ACC112 (cell line): ENCODE data around the gene OR2S2.

ENCODE experiments used
- H2AFZ ChIP-seq: fragments of 200-600 bp; sonication (generic); one replicate; pipeline ENCODE4 v1.6.0; 2017; ENCODE audit warnings: antibody characterized with exemption, low read length; ENCODE audit not compliant: unreplicated experiment
- H3K27ac ChIP-seq: fragments of 200-600 bp; sonication (generic); 2 replicates; pipeline ENCODE4 v1.5.1; 2014; ENCODE audit warnings: low read depth, mild to moderate bottlenecking, antibody characterized with exemption, low read length, moderate library complexity
- H3K27me3 ChIP-seq: fragments of 200-600 bp; sonication (generic); 2 replicates; pipeline ENCODE4 v1.6.1; 2014; ENCODE audit warnings: mild to moderate bottlenecking, antibody characterized with exemption, low read length, moderate library complexity, mixed read lengths; ENCODE audit not compliant: insufficient read depth
- H3K36me3 ChIP-seq: fragments of 200-600 bp; sonication (generic); 2 replicates; pipeline ENCODE4 v1.6.1; 2016; ENCODE audit warnings: mild to moderate bottlenecking, antibody characterized with exemption, low read length, moderate library complexity, mixed read lengths; ENCODE audit not compliant: insufficient read depth
- H3K4me1 ChIP-seq: fragments of 200-600 bp; sonication (generic); one replicate; pipeline ENCODE4 v1.6.1; 2016; ENCODE audit warnings: low read length, mixed read lengths; ENCODE audit not compliant: insufficient read depth, unreplicated experiment, control insufficient read depth
- H3K4me3 ChIP-seq: fragments of 200-600 bp; sonication (generic); 2 replicates; pipeline ENCODE4 v1.5.1; 2014; ENCODE audit warnings: mild to moderate bottlenecking, low read depth, low read length
- H3K79me2 ChIP-seq: fragments of 200-600 bp; sonication (generic); one replicate; pipeline ENCODE4 v1.6.0; 2016; ENCODE audit warnings: low read length; ENCODE audit not compliant: control insufficient read depth, unreplicated experiment, insufficient read depth

Gene OR2S2

DNA sequence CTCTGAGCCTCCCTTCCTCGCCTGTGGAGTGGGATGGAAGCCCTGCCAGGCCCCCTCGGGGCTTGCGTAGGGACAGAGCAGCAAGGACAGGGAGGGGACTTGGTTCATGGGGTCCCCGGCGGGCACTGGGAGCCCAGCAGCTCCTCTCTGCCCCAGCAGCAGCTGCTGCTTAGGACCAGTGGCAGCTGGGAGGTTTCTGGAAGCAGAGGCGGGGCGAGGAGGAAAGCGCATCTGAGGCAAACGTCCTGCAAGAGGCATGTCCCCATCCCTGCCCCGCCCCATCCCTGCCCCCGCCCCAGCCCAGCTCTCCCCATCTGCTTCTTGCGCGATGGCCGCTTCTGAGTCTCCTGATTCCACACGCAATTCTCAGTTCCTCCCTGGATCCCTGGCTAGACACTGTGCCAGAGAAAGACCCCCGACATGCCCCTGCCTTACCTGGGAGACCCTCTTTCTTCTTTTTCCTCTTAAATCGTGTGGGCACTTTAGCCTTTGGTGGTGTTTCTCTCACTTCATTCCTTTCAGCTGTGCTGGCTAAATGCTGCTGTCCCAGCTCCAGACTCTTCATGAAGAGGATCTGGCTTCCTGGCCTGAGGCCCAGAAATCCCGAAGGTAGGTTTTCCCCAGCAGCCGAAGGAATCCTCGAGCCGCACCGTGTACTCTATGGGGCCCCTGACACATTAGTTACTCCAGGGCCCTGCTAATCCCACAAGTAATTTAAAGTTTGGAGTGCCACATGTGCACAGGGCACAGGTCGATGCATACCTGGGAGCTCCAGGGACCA, 4.4 kb upstream of the OR2S2 start:
- no peaks in the 10 kb centered on the region for H3K79me2 ChIP-seq
- H3K4me1 ChIP-seq = peaks cover 25% of the 10 kb centered on the region
- no peaks in the 10 kb centered on the region for H3K36me3 ChIP-seq
- H3K27me3 ChIP-seq = no peaks in the 10 kb centered on the region
- 0 out of 2 replicates have a peak overlapping the region, but pooled peaks have one; percentile 39 for H3K4me3 ChIP-seq
- peak overlapping the region; percentile 29; the same call in 1 of the 2 replicates for H3K27ac ChIP-seq
- H2AFZ ChIP-seq = no peak overlapping the region

DNA sequence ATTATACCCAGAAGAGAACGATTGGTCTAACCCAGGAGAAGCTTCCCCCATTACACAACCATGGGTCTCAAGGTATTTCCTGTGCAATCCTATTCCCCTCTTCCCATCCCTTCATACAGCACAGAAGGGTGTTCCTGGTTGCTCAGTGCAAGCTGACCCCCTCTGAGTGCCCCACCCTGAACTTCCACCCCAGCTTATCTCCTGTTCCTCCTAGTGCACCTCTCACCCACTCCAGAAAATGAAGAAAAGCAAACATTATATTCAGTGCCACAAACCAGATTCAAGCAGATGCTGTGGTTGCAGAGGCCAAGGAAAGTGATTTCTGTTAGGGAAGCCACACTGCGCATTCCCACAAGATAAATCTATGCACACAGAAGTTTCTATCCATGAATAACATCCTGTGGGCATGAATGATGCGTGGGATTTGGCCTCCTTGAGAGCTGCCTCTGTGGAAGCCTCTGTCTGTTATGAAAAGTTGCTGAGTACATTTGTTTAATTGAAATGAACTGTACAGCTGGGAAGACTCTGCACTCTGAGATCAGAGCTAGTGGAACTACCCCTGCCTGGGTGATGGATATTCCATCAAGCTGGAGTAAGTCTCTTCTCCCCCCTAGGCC, 2.2 kb upstream of the OR2S2 start:
- Histone ChIP-seq H3K36me3 (no peaks in the 10 kb centered on the region), H3K27me3 (no peaks in the 10 kb centered on the region), H3K4me1 (peaks cover 25% of the 10 kb centered on the region), H3K27ac (no peak overlapping the region), H2AFZ (no peak overlapping the region), H3K4me3 (no peak overlapping the region), H3K79me2 (no peaks in the 10 kb centered on the region)

GRCh38 chr9:35956651-35957050, 1.3 kb downstream of the OR2S2 start:
- H3K4me3 ChIP-seq = no peak overlapping the region
- H2AFZ ChIP-seq = no peak overlapping the region
- H3K27me3 ChIP-seq = no peaks in the 10 kb centered on the region
- H3K79me2 ChIP-seq = no peaks in the 10 kb centered on the region
- H3K36me3 ChIP-seq = no peaks in the 10 kb centered on the region
- H3K27ac ChIP-seq = no peak overlapping the region
- peaks cover 26% of the 10 kb centered on the region for H3K4me1 ChIP-seq

DNA sequence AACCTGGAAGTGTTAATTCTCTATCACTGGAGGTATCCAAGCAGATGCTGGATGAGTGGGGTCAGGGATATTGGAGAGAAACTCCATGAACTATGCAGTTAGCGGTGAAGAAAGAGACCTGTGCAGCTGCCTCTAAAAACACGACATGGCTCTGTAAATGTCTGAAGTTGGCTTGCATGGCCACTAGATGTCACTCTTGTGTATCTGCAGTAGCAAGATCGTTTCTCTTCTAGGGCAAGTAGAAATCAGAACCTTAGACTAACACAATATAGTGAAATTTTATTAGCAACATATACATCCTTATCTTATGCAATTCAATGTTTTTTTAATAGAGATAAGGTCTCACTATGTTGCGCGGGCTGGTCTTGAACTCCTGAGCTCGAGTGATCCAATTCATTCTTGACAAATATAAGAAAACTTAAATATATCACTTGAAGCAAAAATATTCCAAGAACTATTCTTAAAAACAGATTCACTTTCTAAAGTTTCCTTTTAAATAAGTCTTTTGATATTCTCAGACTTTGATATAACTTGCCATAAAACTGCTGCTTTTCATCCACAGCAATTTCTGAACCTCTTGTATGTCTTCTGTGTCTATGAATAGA, 2.9 kb downstream of the OR2S2 start:
- Histone ChIP-seq H3K27me3 (no peaks in the 10 kb centered on the region), H3K36me3 (no peaks in the 10 kb centered on the region), H2AFZ (peak overlapping the region; percentile 83), H3K27ac (no peak overlapping the region), H3K79me2 (no peaks in the 10 kb centered on the region), H3K4me1 (peaks cover 24% of the 10 kb centered on the region), H3K4me3 (peak overlapping the region; percentile 42; the same call in 1 of the 2 replicates)

GRCh38 chr9:35952526-35953191, 5.3 kb downstream of the OR2S2 start:
- Histone ChIP-seq H3K27ac (no peak overlapping the region; the same call in 1 of the 2 replicates), H3K36me3 (no peaks in the 10 kb centered on the region), H3K79me2 (no peaks in the 10 kb centered on the region), H3K27me3 (no peaks in the 10 kb centered on the region), H2AFZ (peak overlapping the region; percentile 11), H3K4me3 (no peak overlapping the region), H3K4me1 (peaks cover 15% of the 10 kb centered on the region)

DNA sequence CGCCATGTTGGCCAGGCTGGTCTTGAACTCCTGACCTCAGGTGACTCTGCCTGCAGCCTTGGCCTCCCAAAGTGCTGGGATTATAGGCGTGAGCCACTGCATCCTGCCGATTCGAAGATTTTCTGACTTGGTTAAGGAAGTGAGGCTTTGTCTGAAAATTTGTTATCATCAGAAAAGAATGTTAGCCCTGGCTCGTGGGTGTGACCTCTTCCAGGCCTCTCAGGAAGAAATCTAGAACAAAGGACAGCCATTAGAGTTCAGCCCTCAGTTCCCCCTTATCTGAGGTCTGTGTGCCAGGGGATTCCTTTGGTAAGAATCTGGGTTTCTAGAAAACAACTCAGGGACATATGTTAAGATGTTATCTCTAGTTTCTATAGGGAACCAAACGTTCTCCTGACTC, 6.2 kb downstream of the OR2S2 start:
- Histone ChIP-seq H3K27me3 (no peaks in the 10 kb centered on the region), H3K79me2 (no peaks in the 10 kb centered on the region), H3K4me3 (no peak overlapping the region), H3K27ac (peak overlapping the region; percentile 54), H3K4me1 (peaks cover 15% of the 10 kb centered on the region), H2AFZ (peak overlapping the region; percentile 11), H3K36me3 (no peaks in the 10 kb centered on the region)

DNA sequence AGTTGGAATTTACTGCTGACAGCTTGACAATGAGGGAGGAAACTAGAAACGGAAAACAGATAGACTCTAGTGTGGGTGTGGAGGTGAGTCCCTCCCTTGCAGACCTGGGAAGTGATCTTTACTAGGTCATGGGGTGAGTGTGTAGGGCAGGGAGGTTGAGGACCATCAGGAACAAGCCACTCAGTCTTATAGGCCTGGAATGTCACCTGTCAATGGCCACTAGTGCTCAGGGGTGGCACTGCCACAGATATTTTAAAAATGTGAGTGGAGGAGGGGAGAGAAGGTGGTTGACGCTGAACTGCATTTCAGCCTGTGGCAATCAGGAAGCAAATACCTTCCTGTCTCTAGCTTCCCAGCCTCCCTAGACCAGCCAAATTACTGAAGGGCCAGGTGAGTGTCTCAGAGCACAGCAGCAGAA, 9.0 kb downstream of the OR2S2 start:
- Histone ChIP-seq H3K79me2 (no peaks in the 10 kb centered on the region), H3K27me3 (no peaks in the 10 kb centered on the region), H3K4me1 (peaks cover 18% of the 10 kb centered on the region), H3K4me3 (no peak overlapping the region), H3K36me3 (no peaks in the 10 kb centered on the region), H2AFZ (no peak overlapping the region), H3K27ac (no peak overlapping the region)

DNA sequence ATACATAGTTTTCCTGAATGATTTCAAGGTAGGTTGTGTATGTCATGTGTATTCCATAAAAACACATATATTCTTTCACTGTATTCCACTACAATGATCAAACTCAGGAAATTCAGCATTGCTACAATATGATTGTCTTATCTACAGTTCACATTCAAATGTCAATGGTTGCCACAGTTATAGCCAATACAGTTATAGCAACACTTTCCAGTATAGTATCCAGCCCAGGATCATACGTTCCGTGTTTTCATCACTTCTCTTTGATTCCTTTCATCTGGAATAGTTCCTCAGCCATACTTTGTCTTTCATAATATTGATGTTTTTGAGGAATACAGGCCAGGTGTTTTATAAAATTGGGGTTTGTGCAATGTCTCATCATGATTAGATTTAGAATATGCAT, 9.5 kb downstream of the OR2S2 start:
- no peak overlapping the region for H3K4me3 ChIP-seq
- H3K4me1 ChIP-seq = peaks cover 15% of the 10 kb centered on the region
- H2AFZ ChIP-seq = no peak overlapping the region
- no peaks in the 10 kb centered on the region for H3K36me3 ChIP-seq
- H3K79me2 ChIP-seq = no peaks in the 10 kb centered on the region
- no peaks in the 10 kb centered on the region for H3K27me3 ChIP-seq
- no peak overlapping the region for H3K27ac ChIP-seq

DNA sequence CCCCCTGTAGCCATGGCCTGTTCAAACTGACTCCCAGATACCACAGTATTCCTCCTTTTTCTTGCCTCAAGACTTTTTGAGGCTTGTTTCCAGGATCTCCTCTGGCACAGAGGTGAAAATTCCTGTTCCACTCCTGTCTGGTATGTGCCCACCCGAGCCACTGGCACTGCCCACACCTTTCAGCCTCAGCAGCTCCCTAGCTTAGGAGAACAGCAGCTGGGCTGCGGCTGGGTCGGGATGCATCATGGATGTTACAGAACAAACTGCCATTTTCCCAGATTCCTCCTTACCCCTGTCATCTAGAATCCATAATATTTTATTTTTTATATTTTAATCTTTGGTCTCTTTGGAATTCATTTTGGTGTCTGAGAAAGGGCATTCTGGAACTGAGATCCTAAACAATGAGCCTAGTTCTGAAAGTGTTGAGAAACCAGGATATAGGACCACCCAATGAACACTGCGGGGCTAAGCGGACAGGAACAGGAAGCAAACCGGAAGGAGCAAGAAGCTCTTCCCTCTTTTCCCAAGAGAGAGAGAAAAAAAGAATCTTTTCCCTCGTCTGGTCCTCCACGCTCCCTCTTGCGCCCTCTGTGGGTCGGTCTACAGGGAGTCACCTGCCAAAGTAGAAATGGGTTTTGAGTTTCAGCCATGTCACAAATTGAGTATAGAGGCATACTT, 12.5 kb downstream of the OR2S2 start:
- H3K36me3 ChIP-seq = no peaks in the 10 kb centered on the region
- H3K4me1 ChIP-seq = peaks cover 3% of the 10 kb centered on the region
- H3K27me3 ChIP-seq = no peaks in the 10 kb centered on the region
- H2AFZ ChIP-seq = peak overlapping the region; percentile 93
- H3K79me2 ChIP-seq = no peaks in the 10 kb centered on the region
- H3K27ac ChIP-seq = no peak overlapping the region
- H3K4me3 ChIP-seq = no peak overlapping the region

GRCh38 chr9:35944841-35945240, 13.1 kb downstream of the OR2S2 start:
- H3K79me2 ChIP-seq = no peaks in the 10 kb centered on the region
- no peak overlapping the region for H3K4me3 ChIP-seq
- peak overlapping the region; percentile 93 for H2AFZ ChIP-seq
- no peaks in the 10 kb centered on the region for H3K36me3 ChIP-seq
- H3K4me1 ChIP-seq = peaks cover 3% of the 10 kb centered on the region
- H3K27me3 ChIP-seq = no peaks in the 10 kb centered on the region
- H3K27ac ChIP-seq = no peak overlapping the region
